Activated effector memory CD4-positive, alpha-beta T cell treated with Interleukin-2 at 50 U/mL for 16 hours (primary cell): ENCODE results near the gene MED31.
A peak's percentile ranks its signal among the peaks of the same experiment; 100 is the strongest.
"Not testable (repeated sequence)": the region's sequence is repeated elsewhere in the genome, so short reads cannot be mapped to it uniquely, and the experiment has no call there.

ENCODE experiments used
- DNase-seq: peaks from one replicate; pipeline ENCODE4 v3.0.0-alpha.2; 2020

MED31 gene

GRCh38 chr17:6676802-6677157 lies 25.4 kb upstream of the MED31 start:
- no peak for DNase-seq

- no peak for DNase-seq
Observed at GRCh38 chr17:6675201-6675825, 23.9 kb upstream of the MED31 start.

DNA sequence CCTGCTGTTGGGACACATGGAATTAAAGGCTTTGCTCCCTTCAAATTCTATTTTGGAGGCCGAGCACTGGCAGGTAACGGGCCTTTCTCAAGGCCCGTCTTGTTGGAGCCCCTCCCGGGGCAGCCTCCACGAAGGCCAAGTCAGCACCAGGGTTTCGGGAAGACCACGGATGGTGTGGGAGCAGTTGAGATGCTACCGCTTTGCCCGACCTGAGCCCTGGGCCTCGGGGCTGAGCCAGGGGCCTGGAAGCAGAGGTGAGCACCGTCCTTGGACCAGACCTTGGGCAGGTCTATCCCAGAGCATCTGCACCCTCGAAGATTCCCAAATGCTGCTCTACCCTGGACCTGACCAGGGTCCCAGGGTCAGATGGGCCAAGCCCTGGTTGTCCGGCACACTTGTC lies 23.2 kb upstream of the MED31 start:
- no peak for DNase-seq

GRCh38 chr17:6671431-6671830 lies 20.0 kb upstream of the MED31 start:
- DNase-seq = no peak

GRCh38 chr17:6670999-6671398 lies 19.6 kb upstream of the MED31 start:
- DNase-seq = no peak

GRCh38 chr17:6670571-6670970 lies 19.2 kb upstream of the MED31 start:
- no peak for DNase-seq

DNA sequence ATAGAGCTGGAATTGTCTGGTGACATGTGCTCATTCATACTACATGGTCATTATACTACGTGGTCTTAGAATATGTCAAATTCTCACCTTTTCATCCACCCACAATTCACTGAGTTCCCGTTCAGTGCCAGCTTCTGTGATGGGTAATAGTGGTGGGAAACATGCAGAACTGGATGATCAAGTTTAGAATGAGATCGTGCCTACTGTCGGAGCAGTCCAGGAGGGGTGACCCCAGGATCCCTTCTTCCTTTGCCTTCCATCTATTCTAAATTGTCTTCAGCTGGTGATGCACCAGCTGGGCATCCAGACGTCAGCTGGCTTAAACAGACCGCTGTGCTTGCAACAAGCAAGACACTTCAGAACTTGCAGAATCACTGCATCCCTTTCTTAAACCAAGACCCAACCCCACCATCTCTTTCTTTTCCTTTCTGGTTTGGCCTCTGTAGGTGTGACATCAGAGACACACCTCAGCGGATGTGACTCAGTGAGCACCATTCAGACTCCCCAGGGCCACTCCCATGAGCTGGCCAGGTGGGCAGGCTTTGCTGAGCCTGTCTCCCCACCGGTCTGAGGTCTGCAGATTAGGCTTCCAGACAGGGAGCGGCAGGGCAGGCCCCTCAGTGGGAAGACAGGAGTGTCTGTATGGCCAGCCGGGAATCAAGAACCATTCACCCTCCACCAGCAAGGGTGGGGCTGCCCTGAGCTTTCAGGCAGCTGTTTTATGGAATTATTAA lies 18.2 kb upstream of the MED31 start:
- no peak for DNase-seq

DNA sequence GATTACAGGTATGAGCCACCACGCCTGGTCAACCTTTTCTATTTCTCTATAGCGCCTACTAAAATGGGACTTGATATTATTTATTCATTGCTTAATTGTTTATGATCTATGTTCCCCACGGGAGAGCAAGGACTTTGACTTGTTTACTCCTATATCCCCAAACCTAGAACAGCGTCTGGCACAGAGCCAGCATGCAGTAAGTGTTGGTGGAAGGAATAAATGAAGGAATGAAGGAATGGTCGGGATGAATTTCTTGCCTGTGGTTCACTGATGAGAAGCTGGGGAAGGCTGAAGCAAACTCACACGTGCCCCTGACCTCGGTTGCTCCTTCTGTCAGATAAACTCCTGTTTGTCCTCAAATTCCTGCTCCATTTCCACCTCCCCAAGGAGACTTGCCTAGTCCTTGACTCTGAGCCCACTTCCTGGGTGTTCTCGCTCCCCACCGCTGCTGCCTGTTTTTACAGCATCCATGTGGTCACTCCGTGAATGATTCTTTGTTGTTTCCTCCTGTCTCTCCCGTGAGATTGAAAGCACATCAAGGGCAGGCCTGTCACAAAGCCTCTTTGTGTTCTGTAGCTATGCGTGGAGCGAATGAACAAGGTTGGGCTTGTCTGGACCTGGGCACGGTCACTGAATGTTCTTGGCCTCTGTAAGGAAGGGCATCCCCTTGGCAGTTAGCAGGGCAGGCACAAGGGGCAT lies 17.5 kb upstream of the MED31 start:
- DNase-seq = no peak

DNA sequence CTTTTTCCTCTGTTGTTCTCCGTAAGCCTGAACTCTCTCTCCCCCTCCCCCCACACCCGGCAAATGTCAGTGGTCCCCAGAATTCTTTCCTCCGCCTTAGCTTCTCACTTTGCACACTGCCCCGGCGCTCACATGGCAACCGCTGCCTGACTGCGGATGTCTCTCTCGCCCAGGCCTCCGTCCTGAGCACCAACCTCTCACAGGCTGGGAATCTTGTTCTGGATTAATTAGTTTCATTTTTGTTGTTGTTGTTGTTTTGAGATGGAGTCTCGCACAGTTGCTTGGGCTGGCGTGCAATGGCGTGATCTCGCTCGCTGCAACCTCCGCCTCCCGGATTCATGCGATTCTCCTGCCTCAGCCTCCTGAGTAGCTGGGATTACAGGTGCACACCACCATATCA lies 16.8 kb upstream of the MED31 start:
- no peak for DNase-seq

GRCh38 chr17:6667516-6667915 lies 16.1 kb upstream of the MED31 start:
- no peak for DNase-seq

DNA sequence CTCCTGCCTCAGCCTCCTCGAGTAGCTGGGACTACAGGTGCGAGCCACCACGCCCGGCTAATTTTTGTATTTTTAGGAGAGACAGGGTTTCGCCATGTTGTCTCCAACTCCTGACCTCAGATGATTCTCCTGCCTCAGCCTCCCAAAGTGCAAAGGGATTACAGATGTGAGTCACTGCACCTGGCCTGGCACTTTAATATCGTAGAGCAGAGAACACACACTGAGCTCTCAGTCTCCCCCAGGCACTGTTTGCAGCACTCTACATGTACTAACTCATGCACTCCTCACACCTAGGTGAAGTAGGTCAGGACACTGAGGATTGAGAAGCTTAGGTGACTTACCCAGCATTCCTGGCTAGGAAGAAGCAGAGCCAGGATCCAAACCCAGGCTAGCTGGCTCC lies 15.2 kb upstream of the MED31 start:
- DNase-seq = no peak

DNA sequence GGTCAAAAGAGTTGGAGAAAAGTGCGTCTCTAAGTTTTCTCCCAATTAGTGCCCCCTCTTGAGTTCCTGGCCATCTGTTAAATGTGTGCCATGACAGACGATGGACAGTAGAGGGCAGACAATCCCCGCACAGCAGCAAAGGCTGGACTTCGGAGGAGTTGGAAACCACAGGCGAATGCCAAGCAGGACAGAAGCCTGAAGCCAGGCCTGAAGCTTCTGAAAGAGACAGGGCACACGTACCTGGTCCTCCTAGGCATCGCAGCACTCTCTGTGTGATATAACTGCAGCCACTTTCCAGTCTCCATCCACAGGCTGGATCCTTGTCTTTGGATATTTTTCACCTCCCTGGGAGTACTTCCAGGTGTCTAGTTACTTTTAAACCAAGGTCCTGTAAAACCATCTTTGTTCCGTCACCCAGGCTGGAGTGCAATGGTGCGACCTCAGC lies 14.7 kb upstream of the MED31 start:
- no peak for DNase-seq

GRCh38 chr17:6663200-6663599 lies 11.8 kb upstream of the MED31 start:
- DNase-seq = not testable (repeated sequence)

- no peak for DNase-seq
Observed at GRCh38 chr17:6661464-6661848, 10.1 kb upstream of the MED31 start.

- DNase-seq = no peak
Observed at GRCh38 chr17:6660805-6661463, 9.5 kb upstream of the MED31 start.

GRCh38 chr17:6660101-6660500 lies 8.7 kb upstream of the MED31 start:
- DNase-seq = no peak

DNA sequence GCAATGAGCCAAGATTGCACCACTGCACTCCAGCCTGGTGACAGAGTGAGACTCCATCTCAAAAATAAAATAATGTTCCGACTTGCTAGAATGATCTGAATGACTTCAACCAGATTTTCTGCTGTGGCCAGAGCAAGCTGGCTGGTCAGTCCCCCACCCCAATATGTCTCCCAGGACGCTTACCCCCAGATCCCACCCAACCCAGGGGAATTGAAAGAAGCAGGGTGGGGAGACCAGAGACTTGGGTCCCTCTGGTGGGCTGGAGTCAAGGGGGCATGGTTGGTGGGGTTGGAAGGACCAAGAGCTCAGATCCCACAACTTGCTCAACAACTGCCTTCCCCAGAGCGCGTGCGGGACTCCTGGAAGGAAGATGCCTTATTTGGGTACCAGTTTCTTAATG lies 7.0 kb upstream of the MED31 start:
- DNase-seq = not testable (repeated sequence)

DNA sequence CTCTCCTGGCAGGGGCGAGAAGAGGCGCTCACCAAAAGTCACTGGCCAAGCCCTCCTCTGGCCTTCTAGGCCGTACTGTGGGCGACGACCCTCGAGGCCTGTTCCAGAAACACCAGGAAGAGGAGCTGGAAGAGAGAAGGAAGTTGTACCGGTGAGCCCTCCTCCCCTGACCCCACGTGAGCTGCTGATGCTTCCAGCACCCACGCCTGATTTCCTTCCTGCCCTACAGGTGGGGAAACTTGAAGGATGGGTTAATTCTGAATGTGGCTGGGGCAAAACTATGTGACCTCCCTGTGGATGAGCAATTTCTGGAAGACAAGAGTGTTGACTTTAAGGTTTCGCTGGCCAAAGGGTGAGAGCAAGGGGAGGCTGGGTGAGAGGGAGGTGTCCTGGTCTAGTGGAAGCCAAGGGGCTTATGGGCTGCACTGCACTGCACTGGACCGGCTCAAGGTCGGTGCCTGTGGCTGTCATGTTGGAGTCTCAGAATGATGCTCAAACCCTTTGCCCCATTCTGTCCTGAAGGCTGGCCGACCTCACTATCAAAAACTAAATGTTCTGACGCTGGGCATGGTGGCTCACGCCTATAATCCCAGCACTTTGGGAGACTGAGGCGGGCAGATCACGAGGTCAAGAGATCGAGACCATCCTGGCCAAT lies 6.4 kb upstream of the MED31 start:
- DNase-seq = no peak

DNA sequence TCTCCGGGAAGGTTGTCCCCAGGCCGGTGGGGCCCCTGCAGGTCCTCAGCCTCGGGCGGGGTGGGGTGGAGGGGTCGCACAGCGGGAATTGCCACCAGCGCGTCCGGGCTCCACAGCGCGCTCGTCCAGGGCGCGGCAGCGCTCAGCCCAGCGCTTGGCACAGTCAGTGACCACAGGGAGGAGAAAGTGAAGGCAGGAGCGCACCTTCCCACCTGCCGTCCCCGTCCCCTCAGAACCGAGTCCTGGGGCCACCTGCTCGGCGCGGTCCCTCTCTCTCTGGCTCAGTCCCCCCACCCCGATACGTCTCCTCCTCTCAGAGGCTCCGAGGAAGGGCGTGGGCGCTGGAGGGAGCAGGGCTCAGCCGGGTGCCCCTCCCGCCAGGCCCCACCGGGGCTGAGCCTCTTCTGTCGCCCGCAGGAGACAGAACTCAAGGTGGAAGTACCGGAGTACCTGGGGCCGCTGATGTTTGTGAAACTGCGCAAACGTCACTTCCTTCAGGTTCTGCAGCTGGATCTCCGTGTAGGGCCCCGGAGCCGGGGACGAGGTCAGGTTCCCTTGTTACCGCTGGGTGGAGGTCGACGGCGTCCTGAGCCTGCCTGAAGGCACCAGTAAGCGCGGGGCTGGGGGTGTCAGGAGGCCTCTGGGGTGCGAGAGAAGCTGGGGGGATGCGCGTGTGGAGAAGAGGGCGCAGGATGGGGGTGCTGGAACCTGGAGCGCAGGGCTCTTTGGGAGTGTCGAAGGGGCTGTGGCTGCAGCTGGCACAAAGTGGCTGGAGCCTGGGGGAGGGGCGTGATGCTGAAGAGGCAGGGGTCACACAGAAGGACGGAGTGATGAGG lies 5.6 kb upstream of the MED31 start:
- DNase-seq = peak; percentile 52

GRCh38 chr17:6655732-6656361 lies 4.4 kb upstream of the MED31 start:
- DNase-seq = not testable (repeated sequence)

DNA sequence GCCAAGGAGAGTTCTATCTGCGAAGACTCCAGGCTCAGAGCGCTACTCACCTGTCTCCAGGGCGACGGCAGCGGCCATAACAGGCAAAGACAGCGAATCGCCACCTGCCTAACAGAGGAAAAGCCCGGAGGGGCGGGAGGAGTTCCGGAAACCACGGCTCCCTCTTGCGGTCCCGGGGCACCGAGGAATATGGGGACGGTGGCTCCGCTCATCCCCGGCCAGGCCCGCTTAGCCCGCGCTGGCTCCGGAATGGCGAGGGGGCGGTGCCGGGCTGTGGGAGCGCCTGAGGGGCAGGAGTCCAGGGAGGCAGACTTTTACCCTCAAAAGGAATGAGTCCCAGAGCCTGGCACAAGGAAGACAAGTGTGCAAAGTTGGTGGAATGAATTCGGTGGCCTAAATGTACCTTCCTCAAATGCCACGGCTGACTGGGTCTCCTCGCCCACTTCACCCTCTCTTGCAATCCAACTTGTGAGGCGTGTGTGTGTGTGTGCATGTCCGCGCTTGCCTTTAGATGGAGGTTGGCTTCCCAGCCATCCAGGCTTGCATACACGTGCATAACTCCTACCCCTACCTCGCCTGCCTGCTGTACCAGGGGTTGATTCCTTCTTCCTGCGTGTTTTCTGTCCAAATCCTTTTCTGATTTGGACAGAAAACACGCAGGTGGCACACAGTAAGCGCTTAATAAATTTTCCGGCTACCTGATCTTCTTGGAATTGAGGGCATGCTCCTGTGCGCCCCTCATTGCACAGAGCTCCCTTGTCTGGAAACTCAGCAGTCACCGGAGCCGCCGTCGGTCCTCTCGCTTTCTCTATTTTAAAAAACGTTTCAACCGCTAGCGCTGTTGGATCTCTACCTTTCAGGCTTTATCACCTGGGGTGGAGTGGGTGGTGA lies 3.7 kb upstream of the MED31 start:
- DNase-seq = no peak
